ENCODE data around the gene AKT1.
"Not testable (repeated sequence)": the region's sequence is repeated elsewhere in the genome, so short reads cannot be mapped to it uniquely, and the experiment has no call there.

AKT1 gene

DNA sequence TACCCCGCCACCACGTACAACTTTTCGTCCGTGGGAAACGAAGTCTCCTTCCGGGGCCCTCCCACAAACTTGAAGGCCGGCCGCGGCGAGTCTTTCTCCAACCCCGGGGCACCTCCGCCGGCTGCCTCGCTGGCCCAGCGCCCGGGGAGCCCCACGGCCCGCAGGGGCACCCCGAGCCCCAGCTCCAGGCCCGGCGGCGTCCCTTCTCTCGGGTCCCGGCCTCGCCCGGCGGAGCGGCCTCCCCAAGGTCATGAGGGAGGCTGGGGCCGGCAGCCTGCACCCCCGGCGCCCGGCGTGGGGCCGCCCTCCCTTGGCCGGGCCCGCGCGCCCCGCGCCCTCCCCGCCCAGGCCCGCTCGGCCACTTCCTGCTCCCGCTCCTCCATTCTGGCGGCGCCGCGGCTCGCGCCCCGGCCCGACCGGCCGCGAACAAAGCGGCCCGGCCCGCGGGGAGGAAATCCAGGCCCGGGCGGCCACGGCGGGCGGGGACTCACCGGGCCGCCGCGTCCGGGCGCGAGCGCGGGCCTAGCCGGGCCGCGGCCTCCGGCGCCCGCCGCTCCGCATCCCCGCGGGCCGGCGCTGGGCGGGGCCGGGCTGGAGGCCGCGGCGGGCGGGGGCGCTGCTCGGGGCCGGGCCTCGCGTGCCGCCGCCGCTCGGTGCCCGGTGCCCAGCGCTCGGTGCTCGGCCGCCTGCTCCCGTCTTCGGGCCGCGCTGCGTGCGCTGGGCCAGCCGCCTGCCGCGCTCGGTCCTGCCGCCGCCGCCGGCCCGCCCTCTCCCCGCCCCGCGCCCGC, at the start of gene AKT1:
Gene AKT1 (minus strand): TSS at position 756 of the 788 bp plus-strand sequence. CDS start 3,105 bp downstream, outside the sequence.
- no peak for DNase-seq (ENCODE audit: low read depth in 2 of 2)

DNA sequence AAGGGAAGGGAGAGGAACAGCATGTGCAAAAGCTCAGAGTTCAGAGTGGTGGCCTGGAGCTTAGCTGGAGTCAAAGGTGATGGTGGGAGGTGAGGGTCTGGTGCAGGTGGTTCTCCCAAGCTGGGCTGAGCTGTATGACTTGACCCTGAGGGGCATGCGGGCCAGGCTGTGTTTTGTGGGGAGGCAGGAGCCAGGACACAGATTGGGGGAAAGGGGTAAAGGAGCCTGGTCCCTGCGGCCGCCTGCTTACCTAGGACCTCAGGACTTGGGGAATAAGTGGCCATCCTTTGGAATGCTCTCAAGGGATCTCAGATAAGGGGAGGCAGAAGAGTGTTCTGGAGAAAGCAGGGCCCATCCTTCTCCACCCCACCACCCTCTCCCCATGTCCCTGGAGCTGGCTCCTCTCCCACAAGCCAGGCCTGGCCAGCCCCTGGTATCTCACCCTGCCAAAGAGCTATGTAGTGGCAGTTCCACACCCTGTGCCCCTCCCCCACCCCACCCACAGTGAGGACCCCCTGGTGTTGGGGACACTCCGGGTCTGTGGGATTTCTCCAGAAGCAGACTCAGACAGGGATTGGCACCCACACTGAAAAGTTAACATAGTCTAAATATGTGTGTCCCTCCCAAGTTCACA, 49.6 kb upstream of the AKT1 start:
- DNase-seq (ENCODE audit: low read depth in 2 of 2), result no peak

DNA sequence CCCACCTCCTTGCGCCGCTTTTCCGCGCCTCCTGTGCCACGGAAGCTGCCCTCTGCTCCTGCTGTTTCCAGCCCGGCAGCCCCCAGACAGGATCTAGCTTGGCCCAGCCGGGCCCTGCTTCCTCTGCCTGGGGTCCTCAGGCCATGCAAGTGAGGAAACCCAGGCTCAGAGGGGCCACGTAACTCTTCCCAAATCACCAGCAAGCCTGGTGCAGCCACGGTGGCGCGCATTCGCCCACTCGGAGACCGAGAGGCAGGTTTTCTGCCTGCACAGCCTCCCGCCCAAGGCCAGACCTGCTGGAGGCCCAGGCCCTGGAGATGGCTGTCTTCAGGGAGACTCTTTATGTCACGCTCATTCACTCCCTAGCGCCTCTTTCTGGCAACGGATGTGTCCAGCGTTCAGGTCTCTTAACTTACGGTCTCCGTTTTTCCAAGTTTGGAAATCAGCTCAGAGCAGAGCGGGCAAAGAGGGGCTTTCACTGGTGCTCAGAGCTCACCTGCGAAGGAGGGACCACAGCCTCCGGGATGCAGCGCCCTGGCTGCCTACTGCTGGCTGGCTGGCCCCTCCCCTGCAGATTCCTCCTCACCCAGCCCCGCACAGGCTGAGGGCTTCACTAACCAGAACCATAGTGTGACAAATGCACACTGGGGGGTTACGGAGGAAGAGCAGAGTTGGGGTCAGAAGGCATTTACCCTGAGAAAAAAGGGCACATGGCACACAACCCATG, 48.9 kb upstream of the AKT1 start:
- no peak for DNase-seq (ENCODE audit: low read depth in 2 of 2)

DNA sequence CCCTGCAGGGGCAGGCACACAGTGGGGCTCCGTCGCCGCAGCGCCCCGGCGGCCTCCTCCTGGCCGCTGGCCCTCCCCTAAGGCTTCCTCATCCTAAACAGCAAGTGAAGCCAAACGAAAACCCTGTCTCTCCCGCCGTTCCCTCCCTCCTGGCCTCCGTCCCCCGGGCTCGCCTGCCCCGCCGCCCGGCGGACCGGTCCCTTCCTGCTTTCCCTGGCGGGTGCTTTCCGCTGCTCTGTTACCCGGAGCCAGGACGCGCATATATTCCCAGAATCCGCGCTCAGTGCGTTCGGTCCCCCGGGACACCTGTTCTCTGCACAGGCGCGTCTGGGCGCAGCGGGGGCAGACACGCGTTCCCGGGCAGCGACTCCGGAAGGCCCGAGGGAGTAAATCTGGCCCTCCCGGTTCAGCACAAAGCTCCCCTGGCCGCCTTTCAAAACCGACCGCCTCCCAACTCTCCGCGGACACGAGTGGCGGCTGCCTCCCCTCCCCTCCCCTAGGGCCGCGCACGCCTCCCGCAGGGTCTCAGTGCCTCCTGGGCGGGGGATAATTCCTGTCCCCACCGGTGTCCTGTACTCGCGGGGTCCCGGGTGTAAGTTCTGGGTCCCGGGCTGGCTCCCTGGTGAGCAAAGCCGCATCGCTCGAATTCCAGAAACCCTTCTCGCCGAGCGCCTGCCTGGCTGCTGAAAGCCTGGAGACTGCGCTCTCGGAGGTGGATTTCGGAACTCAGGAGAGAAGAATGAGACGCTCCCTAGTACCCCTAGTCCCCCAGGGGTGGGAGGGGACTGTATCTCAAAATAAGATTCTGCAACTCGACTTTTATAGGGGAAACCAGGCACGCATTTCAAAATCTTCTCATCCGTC, 48.1 kb upstream of the AKT1 start:
- no peak for DNase-seq (ENCODE audit: low read depth in 2 of 2)

DNA sequence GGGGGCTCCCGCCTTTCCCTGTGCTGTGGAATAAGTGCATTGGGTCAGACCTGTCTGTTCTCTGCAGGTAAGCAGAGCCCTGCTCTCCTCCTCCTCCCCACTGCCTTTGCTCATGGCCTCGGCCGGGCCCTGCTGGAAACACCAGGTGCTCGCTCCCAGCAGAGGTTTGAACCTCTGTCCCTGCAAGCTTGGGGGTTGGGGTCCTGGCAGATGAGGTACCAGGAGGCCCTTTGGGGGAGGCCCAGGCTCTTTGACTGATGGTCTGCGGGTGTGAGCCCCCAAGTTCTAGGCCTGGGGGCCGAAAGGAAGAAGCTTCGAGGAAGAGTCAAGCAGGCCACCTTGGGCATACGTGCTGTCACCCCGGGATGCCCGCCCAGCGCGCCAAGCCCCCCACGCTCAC, 47.5 kb upstream of the AKT1 start:
- no peak for DNase-seq (ENCODE audit: low read depth in 2 of 2)

DNA sequence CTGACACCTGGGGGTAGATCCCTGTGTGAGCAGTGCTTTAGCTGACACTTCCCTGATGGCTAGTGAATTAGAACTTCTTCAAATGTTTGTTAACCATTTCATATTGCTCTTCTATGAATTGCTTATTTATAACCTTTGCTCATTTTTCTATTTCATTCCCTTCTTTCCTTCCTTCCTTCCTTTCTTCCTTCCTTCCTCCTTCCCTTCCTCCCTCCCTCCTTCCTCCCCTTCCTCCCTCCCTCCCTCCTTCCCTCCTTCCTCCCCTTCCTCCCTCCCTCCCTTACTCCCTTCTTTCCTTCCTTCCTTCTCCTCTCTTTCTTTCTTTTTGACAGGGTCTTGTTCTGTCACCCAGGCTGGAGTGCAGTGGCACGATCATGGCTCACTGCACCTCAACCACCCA, 46.2 kb upstream of the AKT1 start:
- DNase-seq (ENCODE audit: low read depth in 2 of 2), result no peak

DNA sequence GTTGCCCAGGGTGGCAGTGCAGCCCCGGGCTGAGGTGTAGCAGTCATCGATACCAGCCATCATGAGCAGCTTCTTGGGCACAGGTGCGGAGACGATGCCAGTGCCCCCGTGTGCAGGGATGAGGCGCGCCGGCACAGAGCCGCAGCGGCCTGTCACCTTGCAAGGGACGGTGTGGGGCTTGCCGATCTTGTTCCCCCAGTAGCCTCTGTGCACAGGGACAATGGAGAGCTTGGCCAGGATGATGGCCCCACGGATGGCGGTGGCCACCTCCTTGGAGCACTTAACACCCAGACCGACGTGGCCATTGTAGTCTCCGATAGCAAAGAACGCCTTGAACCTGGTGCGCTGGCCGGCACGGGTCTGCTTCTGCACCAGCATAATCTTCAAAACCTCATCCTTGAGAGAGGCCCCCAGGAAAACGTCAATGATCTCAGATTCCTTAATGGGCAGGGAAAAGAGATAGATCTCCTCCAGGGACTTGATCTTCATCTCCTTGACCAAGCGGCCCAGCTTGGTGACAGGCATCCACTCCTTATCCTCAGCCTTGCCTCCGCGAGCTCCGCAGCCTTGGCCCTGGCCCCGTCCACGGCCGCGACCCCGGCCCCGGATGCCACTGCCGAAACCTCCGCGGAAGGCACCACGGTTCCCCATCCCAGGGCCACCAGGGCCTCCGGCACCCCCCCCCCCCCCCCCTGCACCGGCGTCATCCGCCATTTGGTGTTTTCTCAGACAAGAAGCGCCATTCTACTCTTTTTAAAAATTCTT, 40.8 kb upstream of the AKT1 start:
- not testable (repeated sequence) for DNase-seq (ENCODE audit: low read depth in 2 of 2)

DNA sequence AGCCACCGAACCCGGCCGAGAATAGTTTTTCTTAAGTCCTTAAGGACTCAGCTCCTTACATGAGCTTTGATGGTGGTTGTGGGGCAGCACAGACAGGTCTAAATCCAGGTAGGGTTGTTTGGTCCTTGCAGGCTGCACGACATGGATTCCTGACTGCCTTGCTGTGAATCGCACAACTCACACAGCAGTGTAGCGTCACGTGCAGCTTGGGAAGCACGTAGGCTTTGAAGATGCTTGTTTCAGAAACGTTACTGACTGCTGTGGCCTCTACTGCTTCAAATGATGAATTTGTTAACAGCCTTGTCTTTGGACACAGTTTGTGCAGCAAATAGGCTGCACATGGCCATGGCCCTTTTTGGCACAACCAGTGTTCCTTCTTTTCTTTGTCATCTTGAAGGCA, 35.2 kb upstream of the AKT1 start:
- DNase-seq (ENCODE audit: low read depth in 2 of 2), result no peak

DNA sequence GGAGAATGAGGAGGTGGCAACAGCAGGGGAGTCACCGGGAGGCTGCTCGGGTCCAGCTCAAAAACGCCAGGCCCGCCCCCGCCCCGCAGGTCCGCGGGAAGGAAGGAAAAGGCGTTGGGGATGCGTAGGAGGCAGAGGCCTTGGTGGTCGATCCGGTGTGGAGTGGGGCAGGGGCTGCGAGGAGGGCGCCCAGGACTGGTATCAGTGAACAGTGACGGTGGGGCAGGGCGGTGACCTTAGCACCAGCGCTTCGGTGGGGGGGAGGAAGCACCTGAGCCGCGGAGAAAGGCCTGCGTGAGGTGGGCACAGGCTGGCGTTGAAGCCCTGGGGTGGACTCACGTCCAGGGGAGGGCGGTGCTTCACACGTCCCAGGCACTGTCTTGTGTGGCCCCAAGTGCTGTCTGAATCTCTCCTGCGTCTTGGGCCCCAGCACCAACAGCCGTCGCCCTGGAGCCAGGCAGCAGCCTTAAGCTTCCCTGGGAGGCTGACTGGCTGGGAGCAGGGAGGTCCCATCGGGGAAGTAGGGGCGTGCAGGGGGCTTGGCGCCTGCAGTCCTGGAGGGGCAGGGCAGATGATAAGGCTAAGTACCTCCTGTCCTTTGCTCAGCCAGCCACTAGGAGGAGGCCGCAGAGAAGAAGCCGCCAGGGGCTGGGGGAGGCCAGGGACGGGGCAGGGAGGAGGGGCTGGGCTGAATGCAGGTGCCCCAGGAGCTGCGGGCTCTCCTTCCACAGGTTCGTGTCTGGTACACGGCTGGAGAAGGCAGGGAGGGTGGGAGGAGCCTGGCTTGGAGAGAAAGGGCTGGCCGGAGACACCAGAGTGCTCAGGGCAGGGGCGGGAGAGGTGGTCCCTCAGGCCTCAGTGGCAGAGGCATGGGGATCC, 31.9 kb upstream of the AKT1 start:
- DNase-seq (ENCODE audit: low read depth in 2 of 2), result peak in 1 of 2 experiments; percentile 9

DNA sequence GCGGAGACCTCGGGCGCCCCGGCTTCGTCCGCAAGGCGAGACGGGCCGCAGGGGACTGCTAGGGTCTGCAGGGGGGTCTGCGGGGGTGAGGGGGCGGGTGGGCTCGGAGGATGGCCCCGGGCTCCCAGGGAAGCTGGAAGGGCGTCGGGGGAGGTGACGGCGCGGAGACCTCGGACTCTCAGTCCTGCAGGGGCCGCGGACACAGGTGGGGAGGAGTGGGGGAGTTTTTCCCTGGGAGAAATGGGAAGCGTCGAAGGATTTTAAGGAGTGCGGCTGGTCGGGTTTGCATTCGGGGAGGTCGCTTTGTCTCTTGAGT, 31.3 kb upstream of the AKT1 start:
- DNase-seq (ENCODE audit: low read depth in 2 of 2), result no peak

DNA sequence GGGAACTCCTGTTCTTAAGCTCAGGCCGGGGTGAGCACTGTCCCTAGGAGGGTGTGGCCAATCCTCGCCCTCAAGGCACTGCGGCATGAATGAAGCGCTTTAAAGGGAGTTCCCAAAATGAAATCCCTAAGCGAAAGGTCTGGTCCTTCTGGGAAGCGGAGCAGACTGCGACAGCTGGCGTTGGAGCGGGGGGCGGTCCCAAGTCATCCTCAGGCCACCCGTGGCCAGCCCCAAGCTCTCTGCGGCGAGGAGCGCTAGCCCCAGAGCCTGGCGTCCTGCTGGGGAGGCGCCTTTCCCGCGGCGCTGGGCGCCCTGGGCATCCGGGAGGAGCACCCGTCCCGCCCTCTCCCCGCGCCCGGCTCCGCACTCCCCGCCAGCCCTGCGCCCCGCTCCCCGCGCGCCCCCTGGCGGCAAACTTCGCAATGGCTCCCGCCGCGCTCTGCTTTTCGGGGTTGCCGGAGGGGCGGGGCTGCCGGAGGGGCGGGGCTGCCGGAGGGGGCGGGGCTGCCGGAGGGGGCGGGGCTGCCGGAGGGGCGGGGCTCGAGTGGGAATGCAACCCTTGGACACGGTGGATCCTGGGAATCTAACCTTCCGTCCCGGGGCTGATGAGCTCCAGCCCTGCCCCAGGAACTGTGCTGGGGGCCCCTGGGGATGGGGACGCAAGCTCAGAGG, 30.8 kb upstream of the AKT1 start:
- peak; percentile 56 to 60 for DNase-seq (ENCODE audit: low read depth in 2 of 2)

DNA sequence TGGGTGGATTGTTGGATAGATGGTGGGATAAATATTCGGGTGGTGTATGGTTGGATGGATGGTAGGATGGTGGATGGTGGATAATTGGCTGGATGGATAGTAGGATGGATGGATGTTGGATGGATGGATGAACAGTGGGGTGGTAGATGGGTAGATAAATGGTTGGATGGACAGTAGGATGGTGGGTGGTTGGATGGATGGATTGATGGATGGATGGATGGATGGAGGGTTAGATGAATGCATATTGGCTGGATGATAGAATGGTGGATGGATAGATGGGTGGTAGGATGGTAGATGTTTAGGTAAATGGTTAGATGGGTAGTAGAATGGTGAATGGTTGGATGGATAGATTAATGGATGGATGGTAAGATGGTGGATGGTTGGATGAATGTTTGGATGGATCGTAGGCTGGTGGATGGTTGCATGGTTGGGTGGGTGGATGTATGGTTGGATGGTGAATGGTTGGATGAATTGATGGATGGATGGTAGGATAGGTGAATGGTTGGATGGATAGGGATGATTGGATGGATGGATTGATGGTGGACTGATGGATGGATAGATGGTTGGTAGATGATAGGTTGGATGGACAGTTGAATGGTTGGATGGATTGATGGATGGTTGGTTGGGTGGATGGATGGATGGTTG, 28.9 kb upstream of the AKT1 start:
- no peak for DNase-seq (ENCODE audit: low read depth in 2 of 2)

DNA sequence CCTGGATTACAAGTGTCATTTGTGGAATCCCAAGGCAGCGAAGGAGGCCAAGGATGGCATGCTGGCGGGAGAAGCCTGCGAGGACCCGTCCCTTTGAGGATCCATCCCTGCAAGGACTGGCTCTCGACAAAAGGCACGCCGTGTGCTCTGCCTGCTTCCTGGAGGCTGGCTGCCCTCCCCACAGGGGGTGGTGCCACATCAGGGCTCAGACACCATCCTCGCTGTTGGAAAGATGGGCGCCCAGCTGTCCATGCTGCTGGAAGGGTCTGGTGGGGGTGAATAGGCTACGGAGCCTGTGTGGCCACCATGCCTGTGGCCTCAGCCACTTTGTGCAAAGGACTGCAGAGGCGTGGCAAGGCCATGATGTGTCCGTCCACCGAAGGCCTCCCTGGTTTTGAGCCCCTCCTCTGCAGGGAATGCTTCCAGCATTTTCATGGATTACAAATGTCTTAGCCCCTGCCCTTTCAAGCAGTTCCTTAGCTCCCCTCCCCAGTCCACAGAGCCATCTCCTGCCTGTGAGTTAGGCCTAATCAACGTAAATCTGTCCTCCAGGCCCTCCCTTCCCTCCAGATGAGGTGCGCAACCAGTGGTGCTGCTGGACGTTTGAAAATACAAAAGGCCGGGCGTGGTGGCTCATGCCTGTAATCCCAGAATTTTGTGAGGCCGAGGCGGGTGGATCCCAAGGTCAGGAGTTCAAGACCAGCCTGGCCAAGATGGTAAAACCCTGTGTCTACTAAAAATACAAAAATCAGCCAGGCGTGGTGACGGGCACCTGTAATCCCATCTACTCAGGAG, 27.5 kb upstream of the AKT1 start:
- no peak for DNase-seq (ENCODE audit: low read depth in 2 of 2)

DNA sequence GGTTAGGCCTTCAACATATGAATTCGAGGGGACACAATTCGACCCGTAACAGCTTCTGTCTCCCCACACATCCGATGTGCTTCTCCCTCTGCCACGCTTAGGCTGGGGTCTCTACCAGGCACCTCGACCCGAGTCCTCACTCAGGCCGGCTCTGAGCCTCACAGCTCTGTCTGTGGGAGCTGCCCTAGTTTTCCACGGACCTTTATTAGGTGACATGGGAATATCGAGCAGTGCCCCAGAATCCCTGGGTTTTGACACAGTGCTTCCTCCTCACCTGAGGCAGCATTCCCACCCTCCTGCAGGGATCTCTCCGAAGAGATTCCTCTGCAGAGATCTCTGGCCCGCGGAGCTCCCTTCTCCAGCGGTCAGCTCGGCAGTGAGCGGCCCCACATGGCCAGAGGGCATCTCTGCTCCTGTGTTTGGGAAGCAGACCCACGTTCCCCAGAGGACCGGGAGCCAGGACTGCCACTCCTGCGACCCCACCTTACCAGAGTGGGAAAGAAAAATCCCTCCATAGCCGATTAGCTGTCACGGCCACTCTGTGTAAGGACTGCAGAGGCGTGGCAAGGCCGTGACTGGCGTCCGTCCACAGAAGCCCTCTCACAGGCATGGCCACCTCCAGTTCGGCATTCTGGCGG, 26.5 kb upstream of the AKT1 start:
- DNase-seq (ENCODE audit: low read depth in 2 of 2), result no peak

DNA sequence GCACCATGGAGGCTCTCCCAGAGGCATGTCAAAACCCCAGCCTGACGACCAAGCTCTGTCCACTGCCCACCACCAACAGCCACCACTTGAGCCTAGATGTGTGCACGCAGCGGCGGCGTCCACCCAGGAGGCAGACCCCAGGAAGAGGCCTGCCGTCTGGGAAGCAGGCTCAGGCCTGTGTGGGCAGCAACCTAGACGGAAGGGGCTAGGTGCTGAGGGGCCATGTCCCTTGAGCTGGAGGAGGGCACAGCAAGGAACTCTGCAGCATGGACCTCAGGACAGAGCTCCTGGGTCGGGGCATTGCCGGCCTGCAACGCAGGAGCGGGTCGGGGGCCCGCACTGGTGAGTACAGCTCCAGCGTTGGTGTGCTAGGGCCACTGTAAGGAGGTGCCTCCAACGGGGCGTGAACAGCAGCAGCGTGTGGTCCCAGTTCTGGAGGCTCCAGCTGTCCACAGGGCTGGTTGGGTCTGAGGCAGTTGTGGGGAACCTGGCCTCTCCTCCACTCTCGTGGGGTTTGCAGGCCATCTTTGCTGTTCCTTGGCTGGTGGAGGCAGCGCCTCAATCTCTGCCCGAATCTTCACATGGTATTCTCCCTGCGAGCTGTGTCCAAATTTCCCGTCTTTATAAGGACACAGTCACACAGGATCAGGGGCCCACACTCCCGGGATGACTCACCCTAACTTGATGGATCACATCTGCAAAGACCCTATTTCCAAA, 25.8 kb upstream of the AKT1 start:
- DNase-seq (ENCODE audit: low read depth in 2 of 2), result no peak

DNA sequence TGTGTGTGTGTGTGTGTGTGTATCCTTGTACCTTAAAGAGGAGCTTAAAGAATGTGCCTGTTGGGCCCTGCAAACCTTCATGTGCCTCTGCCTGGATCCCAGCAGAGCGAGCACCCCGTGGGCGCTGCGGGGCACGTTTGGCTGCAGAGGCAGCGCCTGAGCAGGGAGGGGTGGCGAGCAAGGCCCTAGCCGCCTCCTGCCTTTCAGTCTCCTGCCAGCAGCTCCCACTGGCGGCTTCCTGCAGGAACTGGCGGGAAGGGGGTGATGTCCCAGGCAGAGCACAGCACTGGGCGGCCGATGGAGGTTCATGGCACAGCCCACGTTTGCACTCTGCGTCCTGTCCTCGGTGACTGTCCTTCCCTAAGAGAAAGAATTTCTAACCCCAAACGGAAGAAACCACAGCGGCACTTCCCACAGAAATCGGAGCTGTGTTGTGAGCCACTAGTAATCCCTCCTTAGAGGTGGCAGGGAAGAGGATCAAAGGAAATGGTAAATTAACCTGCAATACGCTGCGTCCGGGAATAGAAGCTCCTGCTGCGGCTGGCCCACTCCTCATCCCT, 25.2 kb upstream of the AKT1 start:
- peak in 1 of 2 experiments; percentile 28 for DNase-seq (ENCODE audit: low read depth in 2 of 2)

DNA sequence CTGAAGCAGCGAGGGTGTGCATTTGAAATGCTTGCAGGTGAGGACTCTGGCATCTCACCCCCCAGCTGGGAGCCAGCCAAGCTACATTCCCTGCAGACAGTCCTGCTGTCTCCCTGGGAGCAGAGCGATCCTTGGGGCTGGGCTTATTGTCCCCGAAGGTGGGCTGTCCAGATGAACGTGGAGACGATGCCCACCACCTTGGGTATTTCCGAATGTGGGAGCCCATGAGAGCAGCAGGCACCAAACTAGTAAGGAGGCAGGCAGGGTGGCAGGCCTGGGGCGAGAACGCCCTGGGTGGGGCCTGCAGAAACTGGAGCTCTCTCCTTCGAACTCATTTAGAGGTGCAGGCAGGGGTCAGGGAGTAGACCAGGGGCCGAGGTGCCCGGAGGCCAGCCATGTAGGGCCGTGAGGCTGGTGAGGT, 23.8 kb upstream of the AKT1 start:
- no peak for DNase-seq (ENCODE audit: low read depth in 2 of 2)
